Activated CD8-positive, alpha-beta memory T cell treated with anti-CD3 and anti-CD28 coated beads, Interleukin-2, amount 50 U/mL, for 24 hours (primary cell): ENCODE measurements around the gene XKR7.

Source experiments
- DNase-seq: peaks from one replicate; pipeline ENCODE4 v3.0.0-alpha.2; 2020; ENCODE audit errors: extremely low read depth

The XKR7 gene

GRCh38 chr20:31979713-31980426, 11.9 kb downstream of the XKR7 start:
- DNase-seq = no peak

GRCh38 chr20:31981784-31982183, 13.8 kb downstream of the XKR7 start:
- DNase-seq = no peak

GRCh38 chr20:31984981-31985471, 17.1 kb downstream of the XKR7 start:
- no peak for DNase-seq

- no peak for DNase-seq
Observed at GRCh38 chr20:31987744-31988143, 19.8 kb downstream of the XKR7 start.

- no peak for DNase-seq
Observed at GRCh38 chr20:31988430-31989015, 20.6 kb downstream of the XKR7 start.

GRCh38 chr20:31989030-31989645, 21.2 kb downstream of the XKR7 start:
- DNase-seq = no peak

- no peak for DNase-seq
Observed at GRCh38 chr20:31990641-31991338, 22.8 kb downstream of the XKR7 start.

- DNase-seq = no peak
Observed at GRCh38 chr20:31991339-31991705, 23.4 kb downstream of the XKR7 start.

GRCh38 chr20:31992086-31992485, 24.1 kb downstream of the XKR7 start:
- DNase-seq = no peak

- no peak for DNase-seq
Observed at GRCh38 chr20:31996996-31997395, 29.0 kb downstream of the XKR7 start.

- DNase-seq = no peak
Observed at GRCh38 chr20:31998246-31998645, 30.3 kb downstream of the XKR7 start.

- DNase-seq = no peak
Observed at GRCh38 chr20:32003325-32003724, 35.4 kb downstream of the XKR7 start.

- no peak for DNase-seq
Observed at GRCh38 chr20:32004963-32005362, 37.0 kb downstream of the XKR7 start.

- no peak for DNase-seq
Observed at GRCh38 chr20:32006053-32006452, 38.1 kb downstream of the XKR7 start.

GRCh38 chr20:32006841-32007786, 39.2 kb downstream of the XKR7 start:
- DNase-seq = no peak

GRCh38 chr20:32007787-32008616, 40.1 kb downstream of the XKR7 start:
- DNase-seq = no peak

GRCh38 chr20:32009564-32009963, 41.6 kb downstream of the XKR7 start:
- no peak for DNase-seq

- DNase-seq = no peak
Observed at GRCh38 chr20:32010101-32010500, 42.1 kb downstream of the XKR7 start, which contains the start of gene CCM2L. TSS of gene CCM2L (plus strand) at chr20:32010438. CDS start at chr20:32010455, 17 bp downstream.

- no peak for DNase-seq
Observed at GRCh38 chr20:32010666-32011065, 42.7 kb downstream of the XKR7 start.

GRCh38 chr20:32012159-32012688, 44.3 kb downstream of the XKR7 start:
- DNase-seq = no peak
